ENCODE data around the gene NEB. TPM values are rescaled to one million over a fixed set of nuclear protein-coding genes. Genes with fewer than 3 reads are reported as not detected.

The NEB gene
- total and polyA plus RNA-seq, 2 of the 4 experiments (the other 2 are of a cell fraction), result under 0.01 TPM; not detected in 1

DNA sequence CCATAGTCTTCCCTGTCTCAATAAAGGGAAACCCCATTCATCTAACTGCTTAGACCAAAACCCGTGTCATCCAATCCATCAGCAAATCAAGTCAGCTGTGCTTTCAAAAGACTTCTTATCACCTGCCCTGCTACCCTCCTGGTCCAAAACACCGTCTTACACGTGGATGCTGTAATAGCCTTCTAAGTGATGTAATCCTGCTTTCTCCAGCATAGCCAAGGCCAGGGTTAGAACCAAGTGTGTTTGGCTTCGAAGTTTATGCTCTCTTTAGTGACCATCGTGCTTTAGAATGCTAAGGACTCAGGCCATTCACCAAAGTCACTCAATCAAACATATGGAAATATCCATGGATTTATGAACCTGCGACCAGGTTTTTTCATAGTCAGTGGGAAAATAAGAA lies 25.5 kb downstream of the NEB start:
- dilution Hi-C loops (cut with HindIII; ENCODE audit: low sequenced_read_pairs, unreplicated experiment), result no loop called here

More for the DNA sequence above, 25.5 kb downstream of the NEB start:
- Histone ChIP-seq H3K4me2 (ENCODE audit: low read depth, low read length) (no peak overlapping the region), H2BK5ac (ENCODE audit: low read depth, low read length, poor library complexity, severe bottlenecking) (no peak overlapping the region), H2AK9ac (replicated peaks; ENCODE audit: low read depth, low read length, poor library complexity) (no peak overlapping the region), H2BK20ac (ENCODE audit: low read depth, low read length) (no peak overlapping the region), H3K4me1 (ENCODE audit: control insufficient read depth, insufficient read depth, low read length) (no peaks in the 10 kb centered on the region), H3K27me3 (ENCODE audit: control insufficient read depth, insufficient read depth, low read length) (no peaks in the 10 kb centered on the region; the same call in none of the 2 replicates), H3K56ac (ENCODE audit: extremely low read depth, insufficient read depth, low read length) (no peak overlapping the region), H3K23ac (ENCODE audit: low read depth, low read length) (no peak overlapping the region), H3K4ac (ENCODE audit: low read depth, low read length) (no peak overlapping the region), H2BK120ac (ENCODE audit: low read depth, low read length) (no peak overlapping the region), H4K91ac (ENCODE audit: insufficient read depth, low read depth, low read length) (no peak overlapping the region), H3K9me3 (ENCODE audit: control insufficient read depth, insufficient read depth, low read length) (no peaks in the 10 kb centered on the region), H4K8ac (ENCODE audit: low read depth in 2 of 2, low read length in 2 of 2) (no peak overlapping the region), H2BK15ac (ENCODE audit: low read depth, low read length) (no peak overlapping the region), H4K5ac (ENCODE audit: low read depth, low read length) (no peak overlapping the region), H3K18ac (ENCODE audit: low read depth, low read length) (no peak overlapping the region), H2AK5ac (ENCODE audit: low read depth, low read length) (no peak overlapping the region), H3K36me3 (ENCODE audit: control insufficient read depth, insufficient read depth, low read length) (no peaks in the 10 kb centered on the region), H4K20me1 (ENCODE audit: insufficient read depth, low read length) (no peaks in the 10 kb centered on the region), H3K79me1 (ENCODE audit: low read depth in 1 of 2, low read length in 2 of 2) (no peaks in the 10 kb centered on the region), H2AFZ (replicated peaks; ENCODE audit: low read length, poor library complexity) (no peak overlapping the region), H3K4me3 (ENCODE audit: insufficient read depth, low read depth, low read length) (no peak overlapping the region), H3K14ac (replicated peaks; ENCODE audit: low read depth, low read length) (no peak overlapping the region), H3K27ac (ENCODE audit: insufficient read depth, low read length) (no peak overlapping the region), H3K9me1 (ENCODE audit: insufficient read depth, low read length) (no peaks in the 10 kb centered on the region), H3K9ac (ENCODE audit: low read depth, low read length) (no peak overlapping the region)
- in situ Hi-C loops (cut with MboI; ENCODE audit: low sequenced_read_pairs) (no loop called here), intact Hi-C loops (cut with micrococcal nuclease) (no loop called here)
- no TSS peak for BruUV-seq (replicated peaks)
- ATAC-seq (ENCODE audit: low read depth) (no peak), DNase-seq (no peak)
- ChIA-PET POLR2A (ENCODE audit: unreplicated experiment) (no interaction called here), CTCF (no interaction called here)
- no CpG with 5 or more reads among the region's 6 CpGs for WGBS, 2 experiments (ENCODE audit: extremely low coverage in 2 of 2, insufficient read length in 1 of 2)
- TF ChIP-seq BHLHE40 (IDR thresholded peaks at IDR 0.05; ENCODE audit: low read depth, low read length) (no peak), RCOR1 (IDR thresholded peaks at IDR 0.05; ENCODE audit: insufficient replicate concordance, low read length) (no peak), POLR2A (IDR thresholded peaks at IDR 0.05; ENCODE audit: low read depth, low read length) (no peak), CHD1 (IDR thresholded peaks at IDR 0.05; ENCODE audit: low read depth, low read length) (no peak), MAFK (IDR thresholded peaks at IDR 0.05; ENCODE audit: low read depth, low read length) (no peak), RFX5 (IDR thresholded peaks at IDR 0.05; ENCODE audit: low read depth, low read length) (no peak), FOS (IDR thresholded peaks at IDR 0.05; ENCODE audit: low read depth, low read length) (no peak), MAZ (IDR thresholded peaks at IDR 0.05; ENCODE audit: borderline replicate concordance, low read depth, low read length) (no peak), NFE2L2 (IDR thresholded peaks at IDR 0.05; ENCODE audit: low read depth, low read length) (no peak), RAD21 (IDR thresholded peaks at IDR 0.05; ENCODE audit: low read length) (no peak)
- TF ChIP-seq, protein P1, sequence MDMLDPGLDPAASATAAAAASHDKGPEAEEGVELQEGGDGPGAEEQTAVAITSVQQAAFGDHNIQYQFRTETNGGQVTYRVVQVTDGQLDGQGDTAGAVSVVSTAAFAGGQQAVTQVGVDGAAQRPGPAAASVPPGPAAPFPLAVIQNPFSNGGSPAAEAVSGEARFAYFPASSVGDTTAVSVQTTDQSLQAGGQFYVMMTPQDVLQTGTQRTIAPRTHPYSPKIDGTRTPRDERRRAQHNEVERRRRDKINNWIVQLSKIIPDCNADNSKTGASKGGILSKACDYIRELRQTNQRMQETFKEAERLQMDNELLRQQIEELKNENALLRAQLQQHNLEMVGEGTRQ (IDR thresholded peaks at IDR 0.05; ENCODE audit: low read depth, low read length), result no peak
- TF ChIP-seq, protein P2, sequence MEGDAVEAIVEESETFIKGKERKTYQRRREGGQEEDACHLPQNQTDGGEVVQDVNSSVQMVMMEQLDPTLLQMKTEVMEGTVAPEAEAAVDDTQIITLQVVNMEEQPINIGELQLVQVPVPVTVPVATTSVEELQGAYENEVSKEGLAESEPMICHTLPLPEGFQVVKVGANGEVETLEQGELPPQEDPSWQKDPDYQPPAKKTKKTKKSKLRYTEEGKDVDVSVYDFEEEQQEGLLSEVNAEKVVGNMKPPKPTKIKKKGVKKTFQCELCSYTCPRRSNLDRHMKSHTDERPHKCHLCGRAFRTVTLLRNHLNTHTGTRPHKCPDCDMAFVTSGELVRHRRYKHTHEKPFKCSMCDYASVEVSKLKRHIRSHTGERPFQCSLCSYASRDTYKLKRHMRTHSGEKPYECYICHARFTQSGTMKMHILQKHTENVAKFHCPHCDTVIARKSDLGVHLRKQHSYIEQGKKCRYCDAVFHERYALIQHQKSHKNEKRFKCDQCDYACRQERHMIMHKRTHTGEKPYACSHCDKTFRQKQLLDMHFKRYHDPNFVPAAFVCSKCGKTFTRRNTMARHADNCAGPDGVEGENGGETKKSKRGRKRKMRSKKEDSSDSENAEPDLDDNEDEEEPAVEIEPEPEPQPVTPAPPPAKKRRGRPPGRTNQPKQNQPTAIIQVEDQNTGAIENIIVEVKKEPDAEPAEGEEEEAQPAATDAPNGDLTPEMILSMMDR (conservative IDR thresholded peaks at IDR 0.05; ENCODE audit: low read depth, low read length), result no peak

Data from IMR-90 (cell line).